NCI-H460 (cell line): Measurements from ENCODE around the gene ZMAT5. TPM values are rescaled to one million over a fixed set of nuclear protein-coding genes. Genes with fewer than 3 reads are reported as not detected.

Experiments used
- DNase-seq: peaks from one replicate; pipeline ENCODE4 v3.0.0-alpha.2; 2016; ENCODE audit warnings: low read depth; ENCODE audit errors: extremely low read depth
- total RNA-seq: library from RNA; depleted of rRNA; stranded (reverse); fragments of >200 nt; shearing (Covaris generic); gene quantifications from 2 replicates; pipeline ENCODE4 v1.2.3, GENCODE V29; 2014

ZMAT5 gene
- total RNA-seq, 1 experiment from 2014 or later: 13.2 TPM

DNA sequence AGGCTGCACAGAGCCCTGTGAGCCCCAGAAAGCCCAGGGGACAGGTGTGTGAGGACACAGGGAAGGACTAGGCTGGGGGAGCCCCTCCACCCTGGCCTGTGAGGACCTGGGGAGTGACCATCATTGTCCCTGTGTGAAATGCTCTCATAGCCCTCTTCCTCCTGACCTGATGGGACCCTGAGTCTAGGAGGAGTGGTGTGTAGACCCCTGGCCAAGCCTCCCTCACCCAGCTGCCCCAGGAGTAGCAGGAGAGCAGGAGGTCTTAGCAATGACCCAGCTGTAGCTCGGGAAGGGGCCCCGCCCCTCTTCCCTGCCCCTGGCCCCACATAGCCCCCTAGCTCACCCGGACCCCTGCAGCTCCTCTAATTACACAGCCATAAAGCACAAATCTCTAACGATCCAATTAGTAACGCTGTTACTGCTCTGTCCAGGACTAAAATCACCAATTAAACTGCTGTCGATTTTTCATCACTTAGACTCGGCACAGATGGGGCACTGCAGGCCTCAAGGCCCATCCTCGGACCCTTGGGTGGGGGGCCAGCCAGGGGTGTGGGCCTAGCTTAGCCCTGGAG lies 53.6 kb downstream of the ZMAT5 start:
- no peak for DNase-seq

DNA sequence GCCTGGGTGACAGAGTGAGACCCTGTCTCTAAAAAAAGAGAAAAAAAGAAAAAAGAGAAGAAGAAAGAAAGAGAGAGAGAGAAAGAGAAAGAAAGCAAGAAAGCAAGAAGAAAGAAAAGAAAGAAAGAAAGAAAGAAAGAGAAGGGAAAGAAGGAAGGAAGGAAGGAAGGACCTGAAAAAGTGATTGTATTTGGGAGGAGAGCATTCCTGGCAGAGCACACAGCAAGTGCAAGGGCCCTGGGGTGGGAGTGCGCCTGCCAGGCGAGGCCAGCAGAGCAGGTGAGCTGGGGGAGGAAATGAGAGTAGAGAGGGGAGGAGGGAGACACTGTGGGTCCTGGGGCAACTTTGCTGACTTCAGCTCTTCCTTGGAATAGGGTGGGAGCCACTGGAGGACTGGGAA lies 54.7 kb downstream of the ZMAT5 start:
- no peak for DNase-seq

DNA sequence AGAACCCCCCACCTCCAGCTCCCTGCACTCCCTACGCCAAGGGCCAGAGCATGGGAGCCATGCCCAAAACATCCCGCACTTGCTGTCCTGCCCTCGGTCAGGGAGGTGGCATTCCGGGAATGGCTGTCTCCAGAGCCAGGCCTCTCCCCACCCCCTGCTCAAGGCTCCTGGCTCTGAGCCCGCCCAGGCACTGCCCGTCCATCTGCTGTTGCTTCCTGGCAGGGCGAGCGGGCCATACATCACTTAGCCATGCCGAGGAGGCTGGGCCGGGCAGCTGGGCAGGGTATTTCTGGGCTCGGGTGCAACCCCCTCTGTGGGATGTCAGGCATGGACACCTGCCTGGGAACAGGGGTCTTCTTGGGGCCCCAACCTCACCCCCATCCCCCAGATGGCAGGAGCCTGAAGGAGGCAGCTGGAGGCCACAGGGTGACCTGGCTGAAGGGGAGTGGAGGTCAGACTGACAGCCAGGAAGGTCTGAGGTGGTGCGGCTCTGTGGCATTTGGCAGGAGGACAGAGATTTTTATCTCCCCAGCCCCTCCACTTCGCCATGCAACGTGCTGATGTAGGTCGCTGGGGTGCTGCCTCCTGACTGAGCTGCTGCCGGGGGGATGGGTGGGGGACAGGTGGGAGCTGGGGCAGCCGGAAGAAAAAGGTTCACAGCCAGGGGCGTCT lies 55.7 kb downstream of the ZMAT5 start:
- DNase-seq: no peak

DNA sequence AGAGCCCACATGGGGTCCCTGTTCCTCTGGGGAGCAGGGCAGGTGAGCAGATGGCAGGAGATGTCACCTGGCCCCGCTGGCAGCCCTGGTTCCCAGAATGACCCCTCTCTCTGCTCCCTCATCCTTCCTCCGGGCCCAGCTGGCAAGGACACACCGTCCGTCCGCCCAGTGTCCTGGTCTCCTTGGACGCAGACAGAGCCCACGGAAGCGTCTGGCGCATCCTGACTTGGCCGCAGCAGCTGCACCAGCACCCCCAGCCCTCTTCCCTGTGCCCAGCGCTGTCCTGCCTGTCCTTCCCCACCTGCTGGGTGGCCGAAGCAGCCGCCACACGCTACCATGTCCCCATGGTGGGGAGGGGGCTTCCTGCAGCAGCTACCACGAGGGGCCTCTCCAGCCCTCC lies 56.6 kb downstream of the ZMAT5 start:
- DNase-seq: no peak

DNA sequence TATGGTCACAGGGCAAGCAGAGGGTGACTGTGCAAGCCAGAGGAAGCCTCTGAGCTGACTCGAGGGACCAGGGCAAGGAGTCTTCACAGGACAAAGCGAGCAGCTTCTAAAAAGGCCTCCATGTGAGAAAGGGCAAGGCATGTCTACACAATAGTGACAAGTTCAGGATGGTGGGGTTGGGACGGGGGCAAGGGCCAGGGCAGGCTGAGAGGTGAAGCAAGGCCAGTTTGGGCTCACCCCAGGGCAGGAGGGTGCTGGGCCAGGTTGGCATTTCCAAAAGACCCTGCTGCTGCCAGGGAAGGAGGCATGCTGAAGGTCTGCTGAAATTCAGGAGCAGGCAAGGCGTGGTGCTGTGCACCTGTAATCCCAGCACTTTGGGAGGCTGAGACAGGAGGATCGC lies 59.3 kb downstream of the ZMAT5 start:
- no peak for DNase-seq

DNA sequence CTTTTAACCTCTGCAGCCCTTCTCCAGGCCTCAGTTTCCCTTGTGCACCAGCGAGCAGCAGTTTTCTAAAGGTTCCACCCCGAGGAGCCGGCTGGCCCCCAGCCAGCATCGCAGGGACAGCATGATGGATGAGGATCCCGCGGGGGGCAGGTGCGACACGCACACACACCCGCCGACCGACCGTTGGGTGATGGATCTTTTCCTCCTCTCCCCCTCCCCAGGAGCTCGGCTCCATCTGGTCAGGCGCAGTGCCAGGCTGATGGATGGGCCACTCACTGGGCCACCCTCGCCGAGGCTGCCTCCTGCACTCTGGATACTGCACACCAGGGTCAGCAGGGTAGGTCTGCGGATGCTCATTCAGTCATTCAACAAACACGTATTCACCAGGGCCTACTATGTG lies 59.8 kb downstream of the ZMAT5 start:
- no peak for DNase-seq

DNA sequence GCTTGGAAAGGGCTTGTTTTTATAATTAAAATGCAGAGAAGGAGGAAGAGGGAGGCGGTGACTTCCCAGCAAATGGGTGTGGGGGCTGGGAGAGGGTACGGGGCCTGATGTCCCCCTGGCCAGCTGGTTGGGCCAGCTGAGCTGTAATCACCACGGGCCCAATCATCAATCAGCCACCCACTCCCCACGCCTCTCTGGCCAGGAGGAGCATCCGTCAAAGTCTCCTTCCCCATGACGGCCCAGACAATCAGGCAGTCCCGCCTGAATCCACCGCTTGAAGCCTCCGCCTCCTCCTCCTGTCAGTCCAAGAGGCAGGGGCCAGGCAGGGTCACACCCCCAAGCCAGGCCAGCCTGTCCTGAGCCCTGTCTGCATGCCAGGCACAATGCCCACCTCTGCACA lies 60.3 kb downstream of the ZMAT5 start:
- no peak for DNase-seq

DNA sequence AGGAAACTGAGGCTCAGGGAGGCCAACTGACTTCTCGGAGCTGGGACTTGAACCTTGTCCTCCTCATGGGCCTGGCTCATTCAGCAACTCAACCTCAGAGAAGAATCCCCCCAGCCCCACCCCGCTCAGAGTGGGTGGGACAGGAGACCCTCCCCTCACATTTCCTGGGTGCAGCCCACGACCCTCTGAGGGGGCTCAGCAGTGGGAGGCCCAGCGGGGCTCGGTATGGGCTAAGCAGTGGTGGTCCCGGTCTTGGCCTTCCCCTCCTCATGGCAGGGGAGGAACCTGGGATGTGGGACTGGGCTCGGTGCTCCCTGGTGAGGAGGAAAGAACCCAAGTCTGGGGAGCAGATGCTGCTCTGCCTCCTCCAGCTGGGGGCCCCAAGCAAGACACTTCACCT lies 61.2 kb downstream of the ZMAT5 start:
- DNase-seq: no peak

DNA sequence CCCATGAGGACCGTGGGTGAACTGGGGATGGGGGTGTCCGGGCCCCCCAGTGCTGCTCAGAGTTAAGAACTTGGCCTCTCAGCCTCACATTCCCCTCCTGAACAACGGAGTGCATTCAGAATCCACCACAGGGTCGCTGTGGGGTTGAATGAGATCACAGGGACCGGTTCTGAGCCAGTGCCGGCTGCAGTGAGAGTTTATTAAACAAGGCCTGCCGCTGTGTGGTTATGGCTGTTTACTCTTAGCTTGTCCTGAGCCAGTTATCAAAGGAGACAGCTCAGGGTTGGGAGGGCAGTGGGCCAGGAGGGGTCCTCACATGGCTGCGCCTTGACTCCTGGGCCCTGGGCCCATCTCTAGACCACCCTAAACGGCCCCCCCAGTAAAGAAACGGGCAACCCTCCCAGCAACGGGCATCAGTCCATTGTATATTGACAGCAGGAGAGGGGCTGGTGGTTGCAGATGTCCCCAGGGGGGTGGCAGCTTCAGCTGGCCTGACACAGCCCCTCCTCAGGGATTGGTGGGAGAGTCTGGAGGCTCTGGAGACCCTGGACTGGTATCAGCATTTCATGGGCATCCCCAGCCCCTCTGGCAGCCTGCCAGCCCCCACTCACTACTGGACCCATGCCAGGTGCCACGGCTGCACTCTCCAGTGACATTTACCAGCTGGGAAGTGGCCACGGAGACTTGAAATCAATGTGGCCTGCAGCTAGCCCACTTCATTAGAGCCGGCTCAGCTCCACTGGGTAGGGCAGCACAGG lies 62.1 kb downstream of the ZMAT5 start:
- no peak for DNase-seq

DNA sequence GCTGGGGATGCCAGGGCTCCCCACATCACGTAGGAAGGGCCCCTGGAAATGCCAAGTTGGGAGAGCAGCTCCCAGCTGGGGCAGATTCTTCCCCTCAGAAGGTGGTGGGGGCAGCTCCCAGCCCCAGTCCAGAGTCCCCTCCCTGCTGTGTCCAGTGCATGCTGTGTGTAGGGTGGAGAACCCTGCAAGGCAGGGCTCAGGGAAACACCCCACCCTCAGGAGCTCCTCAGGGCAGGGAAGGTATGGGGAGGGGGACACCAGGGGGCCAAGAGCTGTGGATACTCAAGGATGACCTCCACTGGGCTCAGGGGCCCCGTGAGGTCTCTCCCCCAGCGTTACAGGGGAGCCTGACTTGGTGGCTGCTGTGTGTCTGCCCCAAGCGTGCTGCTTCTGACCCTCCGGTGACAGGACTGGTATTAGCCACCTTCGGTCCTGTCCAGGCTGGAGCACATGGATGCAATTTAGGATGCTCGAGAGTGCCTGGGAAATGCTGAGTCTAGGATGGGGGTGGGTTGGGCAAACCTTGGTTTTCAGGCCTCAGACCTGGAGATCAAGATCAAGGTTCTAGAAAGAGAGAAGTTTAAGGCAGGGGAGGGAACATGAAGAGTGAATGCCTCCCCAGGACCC lies 63.1 kb downstream of the ZMAT5 start:
- DNase-seq: no peak

DNA sequence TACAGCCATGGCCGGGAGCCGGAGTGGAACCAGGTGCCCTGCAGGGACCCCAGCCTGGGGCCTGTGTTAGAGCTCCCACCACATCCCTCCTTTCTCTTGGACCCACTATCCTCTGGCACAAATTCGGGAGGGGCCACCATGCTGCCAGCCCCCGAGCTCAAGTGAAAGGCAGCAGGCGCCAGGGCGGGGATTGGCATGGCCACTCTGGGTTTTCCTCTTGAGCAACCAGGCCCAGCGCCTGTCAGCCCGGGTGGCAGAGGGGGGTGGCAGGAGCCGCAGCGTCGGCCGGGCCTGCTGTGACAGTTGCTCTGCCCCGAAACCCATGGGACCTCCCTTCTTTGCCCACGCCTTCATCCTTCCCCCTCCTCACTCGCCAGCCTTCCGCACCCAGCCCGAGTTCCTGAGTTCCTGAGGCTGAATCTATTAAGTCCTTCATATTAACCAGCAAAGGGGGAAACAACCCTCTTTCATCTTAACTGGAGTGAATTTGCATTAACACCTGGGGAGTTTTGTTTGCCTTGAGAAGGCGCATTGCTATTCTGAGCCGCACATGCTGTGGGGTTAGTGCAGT lies 63.8 kb downstream of the ZMAT5 start:
- DNase-seq: no peak

DNA sequence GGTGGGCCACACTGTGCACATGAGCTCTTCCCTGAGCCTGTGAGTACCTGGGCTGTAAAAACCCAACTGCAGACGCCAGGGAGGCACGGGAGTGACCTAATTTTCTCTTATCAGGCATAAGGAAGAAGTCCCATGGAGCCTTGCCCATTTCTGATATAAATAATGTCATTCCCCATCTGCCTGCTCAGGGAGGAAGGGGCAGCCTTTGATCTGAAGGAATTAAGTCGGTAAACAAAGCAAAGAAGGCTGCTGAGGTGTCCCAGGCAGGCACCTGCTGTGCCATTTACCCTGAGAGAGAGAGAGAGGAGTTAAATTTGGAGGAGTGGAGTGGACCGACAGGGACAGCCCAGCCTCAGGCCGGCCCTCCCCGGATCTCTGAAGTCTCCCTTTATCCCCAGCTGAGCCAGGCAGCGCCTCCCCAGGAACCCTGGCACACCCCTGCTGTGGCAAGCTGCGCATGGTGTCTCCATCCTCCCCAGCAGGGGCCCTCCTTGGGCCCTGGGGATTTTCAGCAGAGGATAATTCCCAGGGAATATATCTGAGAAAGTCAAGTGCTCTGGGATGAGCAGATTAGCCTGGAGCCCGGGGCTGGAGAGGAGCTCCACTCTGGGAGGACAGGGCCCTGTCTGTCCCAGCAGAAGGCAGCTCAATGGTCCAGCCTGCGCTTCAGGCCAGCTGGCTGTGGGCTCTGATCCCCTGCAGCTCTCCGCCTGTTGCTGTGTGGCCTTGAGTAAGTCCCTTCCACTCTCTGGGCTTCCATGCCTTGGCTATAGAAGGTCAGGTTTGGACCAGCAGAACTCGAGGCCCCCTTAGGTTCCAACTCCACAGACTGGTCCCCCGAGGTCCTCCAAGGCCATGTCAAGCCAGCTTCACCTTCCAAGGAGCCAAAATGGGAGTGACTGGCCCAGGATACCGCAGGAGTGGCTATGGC lies 64.5 kb downstream of the ZMAT5 start:
- DNase-seq: no peak

DNA sequence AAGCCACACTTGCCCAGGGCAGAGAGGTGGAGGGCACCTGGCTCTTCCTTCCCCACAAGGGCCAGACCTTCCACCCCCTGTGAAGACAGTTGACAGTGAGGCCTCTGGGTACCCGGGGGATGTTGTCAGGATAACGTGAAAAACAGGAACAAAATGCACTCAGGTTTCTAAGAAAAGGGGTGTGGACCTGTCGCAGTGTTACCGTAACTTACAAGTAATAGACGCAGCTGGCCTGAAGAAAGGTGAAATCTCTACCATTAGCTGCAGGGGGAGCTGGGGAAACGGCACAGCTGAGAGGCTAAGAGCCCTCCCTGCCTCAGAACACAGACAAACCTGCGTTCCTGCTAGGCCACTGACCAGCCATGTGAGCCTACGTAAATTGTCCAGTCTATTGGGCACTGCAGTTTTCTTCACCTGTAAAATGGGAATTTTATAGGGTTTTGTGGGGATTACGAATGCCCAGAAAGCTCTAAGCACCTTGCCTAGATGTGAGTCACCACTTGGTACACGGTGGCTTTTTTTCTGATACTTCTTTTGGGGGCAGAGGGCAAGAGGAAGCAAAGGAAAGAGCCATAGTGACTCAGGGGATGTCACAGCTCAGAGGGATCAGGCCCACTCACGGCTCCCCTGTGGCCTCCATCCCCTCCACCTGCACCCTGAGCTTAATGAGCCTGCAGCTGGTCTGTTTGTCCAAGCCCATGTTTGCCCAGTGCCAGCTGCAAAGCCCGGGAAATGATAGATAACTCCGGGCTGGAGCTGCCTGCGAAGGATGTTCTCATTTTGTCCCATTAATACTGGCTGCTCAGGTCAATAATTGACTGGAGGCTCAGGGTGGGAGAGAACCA lies 65.4 kb downstream of the ZMAT5 start:
- DNase-seq: no peak

DNA sequence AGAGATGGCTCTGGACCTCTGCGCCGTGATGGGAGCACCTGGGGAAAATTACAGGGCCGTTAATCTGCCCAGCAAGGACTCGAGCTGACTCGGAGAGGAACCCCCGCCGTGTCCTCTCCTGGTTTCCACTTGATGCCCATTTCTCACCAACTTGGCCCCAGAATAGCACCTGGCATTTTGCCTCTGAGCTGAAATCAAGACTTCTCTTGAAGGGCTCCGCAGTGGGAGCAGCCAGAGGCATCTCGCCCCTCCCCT lies 66.0 kb downstream of the ZMAT5 start:
- DNase-seq: no peak

DNA sequence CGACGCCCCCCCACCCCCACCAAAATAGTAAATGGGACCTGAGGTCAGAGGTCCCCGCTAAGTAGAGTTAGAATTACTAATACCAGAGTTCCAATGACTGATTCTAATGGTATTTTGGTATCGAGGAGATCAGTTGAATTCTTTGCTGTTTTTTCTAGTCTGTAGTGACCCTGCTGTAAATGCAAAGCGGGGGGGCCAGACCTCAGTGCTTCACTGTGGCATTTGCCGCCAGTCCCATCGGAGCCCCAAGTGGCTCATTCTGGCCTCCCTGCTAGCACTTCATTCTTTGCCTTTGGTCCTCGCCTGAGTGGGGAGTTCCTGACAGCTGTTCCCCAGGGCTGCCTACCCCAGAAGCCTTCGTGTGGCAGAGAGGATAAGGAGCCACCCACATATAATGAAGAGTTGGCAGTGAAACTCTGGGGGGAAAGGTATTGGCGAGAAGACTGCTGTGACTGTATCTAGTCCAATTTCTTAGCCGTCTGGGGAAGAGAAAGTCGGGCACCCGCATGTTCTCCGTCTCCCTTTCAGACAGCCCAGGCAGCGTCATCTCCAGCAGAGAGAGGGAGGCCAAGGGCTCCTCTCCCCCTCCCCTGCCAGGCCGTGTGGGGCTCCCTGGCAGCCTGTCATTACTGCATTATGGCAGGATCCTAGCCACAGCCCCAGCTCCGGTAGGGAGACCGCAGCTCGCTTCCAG lies 66.5 kb downstream of the ZMAT5 start:
- no peak for DNase-seq

DNA sequence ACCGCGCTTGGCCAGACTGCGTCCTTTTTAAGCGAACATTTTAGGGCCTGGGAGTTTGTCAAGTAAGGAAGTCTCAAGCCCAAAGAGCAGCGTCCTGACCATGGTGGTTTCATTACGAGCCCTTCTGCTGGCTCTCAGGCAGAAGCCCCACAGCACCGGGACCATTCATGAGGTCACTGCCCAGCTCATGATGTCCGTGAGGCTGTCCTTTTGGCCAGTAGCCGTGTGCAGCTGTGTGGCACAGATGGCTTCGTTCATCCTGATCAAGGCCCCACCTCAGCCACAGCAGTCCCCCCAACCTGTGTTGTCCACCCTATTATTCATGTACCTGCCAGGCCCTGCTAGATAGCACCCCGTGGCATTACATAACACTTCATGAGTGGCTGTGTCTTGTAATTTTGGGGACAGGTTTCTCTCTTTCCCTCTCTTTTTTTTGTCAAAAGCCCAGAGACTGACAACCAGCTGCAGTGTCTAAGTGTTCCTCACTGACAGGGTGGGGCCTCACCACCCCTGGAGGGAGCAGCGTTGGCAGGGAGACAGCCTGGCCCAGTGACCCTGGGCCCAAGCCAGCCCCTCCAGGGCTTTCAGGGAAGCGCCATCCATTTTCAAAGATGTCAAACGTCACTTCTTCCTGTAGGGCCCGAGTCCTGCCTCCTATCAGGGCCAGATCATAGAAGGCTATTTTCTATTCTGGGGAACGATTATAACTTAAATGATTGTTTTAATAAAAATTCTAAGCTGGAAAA lies 68.8 kb downstream of the ZMAT5 start:
- DNase-seq: no peak

DNA sequence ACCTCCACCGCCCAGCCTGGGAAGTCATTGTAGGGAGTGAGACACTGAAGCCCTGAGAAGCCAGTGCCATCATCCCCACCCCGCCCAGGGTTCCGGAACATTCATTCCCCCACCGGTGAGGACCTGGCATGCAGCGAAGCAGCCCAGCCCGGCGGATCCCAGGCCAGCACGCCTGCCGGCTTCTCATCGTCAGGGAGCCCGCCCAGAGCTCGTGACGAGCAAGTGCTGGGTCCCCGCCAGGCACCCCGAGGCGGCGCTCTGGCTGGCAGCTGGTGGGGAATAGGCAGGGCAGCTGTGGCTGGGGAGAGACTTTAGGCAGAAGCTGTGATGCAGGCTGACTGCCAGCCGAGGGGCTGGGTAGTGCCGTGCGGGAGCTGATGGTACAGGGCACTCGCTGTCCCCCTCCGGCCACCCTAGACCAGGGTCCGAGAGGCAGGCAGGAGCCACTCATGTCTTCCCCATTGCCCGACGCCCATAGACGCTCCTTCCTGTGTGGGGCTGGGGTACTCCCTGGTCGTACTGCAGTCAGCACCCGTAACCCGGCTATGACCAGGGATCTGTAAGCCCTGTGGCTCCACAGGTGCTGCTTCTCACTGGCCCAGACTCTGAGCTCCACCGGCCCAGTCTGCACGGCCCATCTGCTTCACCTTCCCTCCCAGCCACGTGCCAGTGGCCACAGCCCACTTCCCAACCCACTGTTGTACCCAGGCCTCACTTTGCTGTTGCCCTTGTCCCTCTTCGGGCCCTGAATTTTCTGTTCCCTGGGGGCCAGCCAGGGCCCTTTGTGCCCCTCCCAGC lies 71.5 kb downstream of the ZMAT5 start:
- DNase-seq: no peak

DNA sequence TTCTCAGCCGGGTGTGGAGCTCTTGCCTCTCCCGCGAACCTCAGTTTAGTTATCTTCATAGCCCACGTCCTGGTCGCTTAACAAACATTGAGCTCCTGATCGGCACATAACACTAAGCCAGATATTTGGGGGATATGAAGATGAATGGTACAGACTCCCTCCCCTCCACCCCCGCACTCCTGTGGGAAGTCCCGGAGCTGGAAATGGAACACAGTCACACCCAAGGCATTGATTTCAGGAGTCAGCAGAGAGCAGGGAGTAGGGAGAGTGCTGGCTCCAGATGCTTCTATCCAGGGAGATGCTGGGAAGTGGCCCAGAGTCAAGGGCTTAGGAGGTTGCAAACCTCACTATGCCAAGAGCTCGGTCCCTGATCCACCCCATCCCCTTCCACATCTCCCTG lies 73.1 kb downstream of the ZMAT5 start:
- no peak for DNase-seq
